T1000 (cell line): Measurements from ENCODE around the gene CASR.

Experiments used
- DNase-seq: peaks from one replicate; lab custom pipeline; 2025; ENCODE audit warnings: mixed read lengths; lab: John Stamatoyannopoulos, UW

Gene CASR

DNA sequence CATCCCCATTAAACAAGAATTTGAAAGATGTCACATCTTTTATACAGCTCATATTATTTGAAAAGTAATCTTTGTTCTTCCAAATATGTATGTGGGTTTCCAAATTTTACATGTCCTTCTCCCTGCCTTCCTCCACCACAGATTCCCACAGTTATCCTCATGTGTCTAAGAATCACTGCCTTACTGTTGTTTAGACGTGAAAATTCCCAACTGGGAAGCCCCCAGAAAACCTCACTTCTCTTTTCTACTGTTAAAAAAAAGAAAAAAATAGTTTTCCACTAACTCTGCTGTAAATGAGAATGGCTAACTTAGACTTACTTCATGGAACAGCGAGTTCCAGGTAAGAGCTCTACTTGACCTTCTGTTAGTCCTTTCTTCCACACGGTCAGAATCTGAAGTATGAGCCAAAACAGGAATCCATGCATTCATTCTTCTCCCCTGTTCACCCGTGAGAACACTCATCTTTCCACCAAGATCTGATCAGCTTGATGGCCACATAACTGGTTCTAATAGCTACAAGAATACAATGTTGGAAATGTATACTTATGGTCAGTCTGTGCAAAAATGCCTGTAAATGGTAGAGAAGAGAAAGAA lies 123.7 kb downstream of the CASR start:
- DNase-seq: no peak

- DNase-seq: no peak
These were observed 124.5 kb downstream of the CASR start for GRCh38 chr3:122307976-122308375.

DNA sequence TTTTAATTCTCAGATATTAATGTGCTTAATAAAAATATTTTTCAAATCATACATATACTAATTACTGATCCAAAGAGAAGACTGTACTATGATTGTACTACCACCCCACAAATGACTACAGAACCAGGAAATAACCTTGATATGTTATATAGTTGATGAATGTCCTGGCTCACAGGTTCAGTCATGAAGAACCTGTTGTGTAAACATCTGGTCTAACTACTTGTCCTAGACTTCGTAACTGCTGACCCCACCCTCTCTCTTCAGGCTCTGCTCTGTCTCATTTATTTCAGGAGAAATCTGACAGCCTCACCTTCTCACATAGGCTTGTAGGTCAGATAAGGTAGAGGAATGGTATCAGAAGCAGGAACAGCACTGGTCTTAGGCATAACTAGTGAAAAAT lies 126.9 kb downstream of the CASR start:
- DNase-seq: no peak

DNA sequence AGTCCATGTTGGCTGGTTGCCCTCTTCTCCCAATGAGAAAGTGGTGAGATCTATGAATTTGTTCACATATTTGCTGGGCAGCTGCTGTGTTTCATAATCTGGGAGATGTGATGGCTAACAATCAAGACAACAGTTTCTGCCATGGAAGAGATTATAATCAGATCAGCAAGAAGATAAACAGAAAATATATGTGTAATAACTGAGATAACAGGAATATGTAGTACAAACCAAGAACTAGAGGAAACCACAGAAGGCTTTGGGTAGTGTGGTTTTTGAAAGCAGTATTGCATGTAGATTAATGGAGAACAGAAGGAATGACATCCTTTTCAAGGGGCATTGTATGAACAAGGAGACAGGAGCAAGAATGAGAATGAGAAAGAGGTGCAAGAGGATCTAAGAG lies 129.4 kb downstream of the CASR start:
- no peak for DNase-seq

DNA sequence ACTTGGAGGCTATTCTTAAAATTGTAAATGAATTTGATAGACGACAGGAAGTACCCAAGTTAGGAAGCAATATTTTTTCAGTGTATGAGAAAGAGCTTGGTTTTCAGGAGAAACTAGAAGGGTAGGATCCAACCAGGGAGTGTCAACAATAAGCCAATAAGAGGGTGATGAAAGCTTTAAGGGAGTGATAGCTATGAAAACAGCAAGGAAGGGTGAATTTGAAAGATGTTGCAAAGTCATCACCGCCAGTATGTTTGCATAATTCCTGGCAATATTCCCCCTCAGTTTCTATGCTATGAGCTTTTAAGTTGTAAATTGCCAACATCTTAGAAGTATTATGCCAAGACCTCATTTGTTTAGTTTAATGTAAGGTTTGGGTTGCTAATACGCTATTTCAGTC lies 129.8 kb downstream of the CASR start:
- DNase-seq: no peak

GRCh38 chr3:122314228-122314876 lies 130.9 kb downstream of the CASR start:
- no peak for DNase-seq

- DNase-seq: no peak
These were observed 132.2 kb downstream of the CASR start for GRCh38 chr3:122315619-122316018.

DNA sequence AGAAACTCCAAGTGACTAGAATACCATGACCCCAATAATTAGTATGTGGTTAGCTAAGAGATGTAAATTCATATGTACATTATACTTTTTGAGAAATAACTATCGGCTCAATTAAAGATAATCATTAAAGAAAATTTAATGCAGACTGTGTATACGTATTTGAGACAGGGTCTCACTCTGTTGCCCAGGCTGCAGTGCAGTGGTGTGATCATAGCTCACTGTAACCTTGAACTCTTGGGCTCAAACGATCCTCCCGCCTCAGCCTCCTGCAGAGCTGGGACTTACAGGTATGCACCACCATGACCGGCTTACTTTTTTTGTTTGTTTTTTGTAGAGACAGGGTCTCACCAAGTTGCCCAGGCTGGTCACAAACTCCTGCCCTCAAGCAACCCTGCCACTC lies 132.9 kb downstream of the CASR start:
- no peak for DNase-seq

GRCh38 chr3:122318620-122319019 lies 135.2 kb downstream of the CASR start:
- DNase-seq: no peak

GRCh38 chr3:122322095-122323075 lies 138.9 kb downstream of the CASR start:
- no peak for DNase-seq

DNA sequence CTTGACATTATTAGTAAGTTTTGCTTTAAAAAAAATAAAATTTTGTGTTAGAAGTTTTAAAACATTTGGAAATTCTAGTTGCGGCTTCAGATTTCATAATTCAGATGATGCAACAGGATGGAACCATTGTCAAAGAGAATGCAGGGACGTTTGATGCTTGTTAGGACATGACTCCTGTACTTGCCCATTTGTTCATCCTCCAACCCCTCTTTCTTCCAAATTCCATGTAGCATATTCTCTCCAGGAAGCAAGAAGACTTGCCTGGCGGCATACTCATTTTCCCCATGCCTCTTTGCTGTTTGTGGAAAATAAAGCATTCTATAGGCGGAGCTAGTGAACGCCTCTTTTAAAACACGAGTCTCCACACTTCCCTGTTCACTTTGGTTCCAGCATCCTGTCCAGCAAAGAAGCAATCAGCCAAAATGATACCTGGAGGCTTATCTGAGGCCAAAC lies 141.4 kb downstream of the CASR start, which contains the start of gene CSTA:
CSTA (plus strand) TSS at position 378 of the 453 bp plus-strand sequence; CDS start at position 423, 45 bp downstream.
- no peak for DNase-seq

DNA sequence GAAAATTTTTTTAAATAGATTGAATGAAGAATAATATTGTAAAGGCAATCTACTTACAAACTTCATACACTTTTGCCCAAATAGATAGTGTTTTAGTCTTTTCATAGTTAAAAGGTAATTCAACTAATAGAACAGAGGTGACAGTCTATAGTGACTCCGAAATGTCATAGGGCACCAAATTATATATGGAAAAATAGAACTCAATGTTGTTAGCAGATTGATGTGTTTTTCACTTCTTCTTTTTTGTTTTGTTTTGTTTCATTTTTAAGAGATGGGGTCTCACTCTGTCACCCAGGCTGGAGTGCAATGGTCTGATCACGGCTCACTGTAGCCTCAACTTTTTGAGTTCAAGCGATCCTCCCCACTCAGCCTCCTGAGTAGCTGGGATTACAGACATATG lies 142.3 kb downstream of the CASR start:
- DNase-seq: no peak

DNA sequence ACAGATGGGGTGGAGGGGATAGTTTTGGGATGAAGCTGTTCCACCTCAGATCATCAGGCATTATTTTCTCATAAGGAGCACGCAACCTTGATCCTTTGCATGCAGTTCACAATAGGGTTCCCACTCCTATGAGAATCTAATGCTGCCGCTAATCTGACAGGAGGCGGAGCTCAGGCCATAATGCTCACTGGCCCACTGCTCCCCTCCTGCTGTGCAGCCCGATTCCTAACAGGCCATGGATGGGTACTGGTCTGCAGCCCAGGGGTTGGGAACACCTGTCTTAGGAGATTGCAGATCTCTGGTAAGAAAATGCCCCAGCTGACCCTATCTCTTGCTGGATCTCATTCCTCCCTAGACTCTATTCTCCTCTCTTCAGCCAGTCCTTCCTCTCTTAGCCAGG lies 148.4 kb downstream of the CASR start:
- no peak for DNase-seq

- no peak for DNase-seq
These were observed 149.1 kb downstream of the CASR start for GRCh38 chr3:122332551-122332950.
